A549 (cell line): ENCODE results near the gene SCAANT1. TPM values are rescaled to one million over a fixed set of nuclear protein-coding genes. Genes with fewer than 3 reads are reported as not detected.

Experiments
- ATAC-seq, 2 experiments: fragments of 200-7000 bp in 1 of 2; fragments of >200 bp in 1 of 2; cut with Nextera tagmentation in 1 of 2; cut with Tn5 transposase in 1 of 2; 3 replicates each; pipeline versions ENCODE4 v1.8.0 to v1.9.1; 2018 to 2020; ENCODE audit warnings: mild to moderate bottlenecking in 1 of 2, moderate library complexity in 1 of 2
- CTCF ChIA-PET: fragments of 300-600 bp; sonication (Branson Sonifier 250); formaldehyde crosslinking; extraction: SDS; loops from one replicate; lab custom pipeline; 2021; ENCODE audit warnings: antibody characterized with exemption, inconsistent platforms; lab: Yijun Ruan, JAX
- POLR2A ChIA-PET: fragments of 350-600 bp; formaldehyde crosslinking; extraction: SDS; loops from one replicate; lab custom pipeline; 2021; ENCODE audit warnings: antibody characterized with exemption, inconsistent platforms; lab: Yijun Ruan, JAX
- DNase-seq, 2 experiments: peaks; one replicate each; pipeline versions ENCODE4 v3.0.0 to v3.0.0-alpha.2; 2011 to 2016; ENCODE audit warnings: low read depth in 1 of 2, low spot score in 1 of 2
- FAIRE-seq: peaks from 2 replicates; lab custom pipeline; 2011; peaks lifted over from hg19 to GRCh38; lab: Jason Lieb, UNC
- H3K27ac ChIP-seq, 2 experiments: fragments of >200 bp; sonication (Bioruptor Twin); formaldehyde crosslinking; 3 replicates each; pipeline ENCODE4 v1.5.1; 2016 to 2017
- H3K4me1 ChIP-seq: fragments of >200 bp; sonication (Bioruptor Twin); formaldehyde crosslinking; 3 replicates; pipeline ENCODE4 v1.6.1; 2016
- H3K4me2 ChIP-seq: fragments of >200 bp; sonication (Bioruptor Twin); formaldehyde crosslinking; 3 replicates; pipeline ENCODE4 v1.6.1; 2016
- H3K4me3 ChIP-seq: fragments of >200 bp; sonication (Bioruptor Twin); formaldehyde crosslinking; 3 replicates; pipeline ENCODE4 v1.5.1; 2016
- H3K9me3 ChIP-seq: fragments of >200 bp; sonication (Bioruptor Twin); formaldehyde crosslinking; 3 replicates; pipeline ENCODE4 v1.6.1; 2016
- CEBPB ChIP-seq, 2 experiments: fragments of >200 bp in 1 of 2; sonication (Bioruptor Twin) in 1 of 2; formaldehyde crosslinking in 1 of 2; IDR thresholded peaks; 2 replicates each; pipeline ENCODE4 v1.6.1; 2012 to 2016
- CHD2 ChIP-seq: fragments of 150-350 bp; IDR thresholded peaks from 2 replicates; pipeline ENCODE4 v1.6.1; 2014; ENCODE audit warnings: low read length; ENCODE audit not compliant: partially characterized antibody
- CHD4 ChIP-seq: fragments of 200-600 bp; sonication (generic); IDR thresholded peaks from 2 replicates; pipeline ENCODE4 v1.6.1; 2016; ENCODE audit warnings: antibody characterized with exemption, mild to moderate bottlenecking, borderline replicate concordance
- HDAC2 ChIP-seq: fragments of 200-600 bp; sonication (generic); IDR thresholded peaks from 2 replicates; pipeline ENCODE4 v1.6.1; 2016
- JUN ChIP-seq, 2 experiments: fragments of >200 bp; sonication (Bioruptor Twin); formaldehyde crosslinking; IDR thresholded peaks; 2 replicates in 1 of 2; 3 replicates in 1 of 2; pipeline ENCODE4 v1.6.1; 2016 to 2017
- MAFK ChIP-seq: fragments of 450-650 bp; IDR thresholded peaks from 2 replicates; pipeline ENCODE4 v1.6.1; 2014; ENCODE audit not compliant: partially characterized antibody
- MAZ ChIP-seq: fragments of 150-350 bp; IDR thresholded peaks from 2 replicates; pipeline ENCODE4 v1.6.1; 2014; ENCODE audit warnings: antibody characterized with exemption, low read depth, low read length, borderline replicate concordance
- MYC ChIP-seq: IDR thresholded peaks from 2 replicates; pipeline ENCODE4 v1.6.1; 2012; ENCODE audit warnings: mild to moderate bottlenecking, inconsistent platforms, low read length, improper control_type of control experiment, borderline replicate concordance
- NPAS2 ChIP-seq: fragments of 250-450 bp; sonication (Bioruptor Pico); IDR thresholded peaks from 2 replicates; pipeline ENCODE4 v1.8.0; 2022; ENCODE audit warnings: mild to moderate bottlenecking, moderate library complexity, borderline replicate concordance
- POLR2A ChIP-seq: IDR thresholded peaks from 2 replicates; pipeline ENCODE4 v1.6.1; 2012; ENCODE audit warnings: mild to moderate bottlenecking, low read length
- POLR2AphosphoS2 ChIP-seq: conservative IDR thresholded peaks from 2 replicates; pipeline ENCODE4 v1.6.1; 2012; ENCODE audit warnings: low read length, improper control_type of control experiment, inconsistent platforms
- RAD21 ChIP-seq, 2 experiments: fragments of >200 bp in 1 of 2; sonication (Bioruptor Twin) in 1 of 2; formaldehyde crosslinking in 1 of 2; IDR thresholded peaks in 1 of 2; conservative IDR thresholded peaks in 1 of 2; 2 replicates in 1 of 2; 3 replicates in 1 of 2; pipeline ENCODE4 v1.6.1; 2012 to 2018; ENCODE audit warnings: inconsistent platforms in 1 of 2
- TFCP2L1 ChIP-seq: fragments of 250-450 bp; sonication (Bioruptor Pico); IDR thresholded peaks from 2 replicates; pipeline ENCODE4 v1.5.0; 2021; ENCODE audit warnings: mild to moderate bottlenecking
- TP53 ChIP-seq: fragments of 250-450 bp; sonication (Bioruptor Pico); IDR thresholded peaks from 2 replicates; pipeline ENCODE4 v1.5.0; 2021; ENCODE audit warnings: mild to moderate bottlenecking, moderate library complexity
- WGBS: methylation state at CpG from one replicate; pipeline ENCODE4 v1.1.6; 2017; ENCODE audit errors: missing lambda C conversion rate; 5-methylcytosine and 5-hydroxymethylcytosine counted together
- polyA plus RNA-seq, 4 experiments: library from polyadenylated mRNA; depleted of rRNA in 3 of 4; stranded (reverse); fragments of >200 nt; fragmentation: RNase III in 1 of 4; extraction: RNeasy Plus Mini Kit Qiagen cat#74134 plus additional on column Dnase treatment in 1 of 4; gene quantifications; 2 replicates in 3 of 4; 3 replicates in 1 of 4; pipeline ENCODE4 v1.2.3, GENCODE V29; 2011 to 2017
- TF ChIP-seq, protein P1 (sequence below): IDR thresholded peaks from 2 replicates; pipeline ENCODE4 v1.6.1; 2012
- TF ChIP-seq, protein P2 (sequence below): IDR thresholded peaks from 2 replicates; pipeline ENCODE4 v1.6.1; 2012; ENCODE audit warnings: low read depth, borderline replicate concordance
- TF ChIP-seq, protein P3 (sequence below): IDR thresholded peaks from 2 replicates; pipeline ENCODE4 v1.6.1; 2012
- TF ChIP-seq, protein P4 (sequence below): fragments of >200 bp; sonication (Bioruptor Twin); formaldehyde crosslinking; IDR thresholded peaks from 3 replicates; pipeline ENCODE4 v1.6.1; 2016
- TF ChIP-seq, protein P5 (sequence below): fragments of 250-450 bp; sonication (Bioruptor Pico); IDR thresholded peaks from 2 replicates; pipeline ENCODE4 v1.5.0; 2021; ENCODE audit warnings: mild to moderate bottlenecking, moderate library complexity, borderline replicate concordance
- TF ChIP-seq, protein P6 (sequence below): fragments of 450-650 bp; IDR thresholded peaks from 2 replicates; pipeline ENCODE4 v1.6.1; 2014; ENCODE audit warnings: antibody characterized with exemption

SCAANT1 gene
- polyA plus RNA-seq, 2 of the 4 experiments (the other 2 are of a cell fraction) = not detected

DNA sequence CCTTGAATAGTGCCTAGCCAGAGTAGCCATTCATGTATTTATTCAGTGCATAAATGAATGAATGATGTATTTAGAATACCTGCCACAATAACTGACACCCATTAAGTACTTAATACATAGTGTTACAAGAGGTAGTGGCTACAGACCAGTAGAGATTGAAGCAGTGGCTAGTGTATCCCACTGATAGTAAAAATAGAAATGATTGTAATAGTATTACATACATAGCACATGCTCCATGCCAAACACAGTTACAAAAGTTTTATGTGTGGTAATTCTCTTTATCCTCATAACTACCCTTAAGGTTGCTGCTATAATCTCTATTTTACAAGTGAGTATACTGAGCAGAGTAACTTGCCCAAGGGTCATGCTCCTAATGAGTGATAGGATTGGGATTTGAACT lies 30.3 kb upstream of the SCAANT1 start:
- no peak overlapping the region for H3K4me3 ChIP-seq
- H3K27ac ChIP-seq = no peak overlapping the region
- no peak for DNase-seq
- TF ChIP-seq, protein P1, sequence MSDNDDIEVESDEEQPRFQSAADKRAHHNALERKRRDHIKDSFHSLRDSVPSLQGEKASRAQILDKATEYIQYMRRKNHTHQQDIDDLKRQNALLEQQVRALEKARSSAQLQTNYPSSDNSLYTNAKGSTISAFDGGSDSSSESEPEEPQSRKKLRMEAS = no peak
- TF ChIP-seq NPAS2 (no peak), POLR2A (no peak), CHD2 (no peak), HDAC2 (no peak)
- TF ChIP-seq, protein P2, sequence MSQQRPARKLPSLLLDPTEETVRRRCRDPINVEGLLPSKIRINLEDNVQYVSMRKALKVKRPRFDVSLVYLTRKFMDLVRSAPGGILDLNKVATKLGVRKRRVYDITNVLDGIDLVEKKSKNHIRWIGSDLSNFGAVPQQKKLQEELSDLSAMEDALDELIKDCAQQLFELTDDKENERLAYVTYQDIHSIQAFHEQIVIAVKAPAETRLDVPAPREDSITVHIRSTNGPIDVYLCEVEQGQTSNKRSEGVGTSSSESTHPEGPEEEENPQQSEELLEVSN = no peak
- ATAC-seq = no peak
- POLR2A ChIA-PET = no interaction called here
- no peaks in the 10 kb centered on the region for H3K9me3 ChIP-seq
- FAIRE-seq = no peak
- H3K4me1 ChIP-seq = 0 out of 3 replicates have a peak, but pooled peaks cover 5% of the 10 kb centered on the region
- CTCF ChIA-PET = no interaction called here
- no peak overlapping the region for H3K4me2 ChIP-seq

DNA sequence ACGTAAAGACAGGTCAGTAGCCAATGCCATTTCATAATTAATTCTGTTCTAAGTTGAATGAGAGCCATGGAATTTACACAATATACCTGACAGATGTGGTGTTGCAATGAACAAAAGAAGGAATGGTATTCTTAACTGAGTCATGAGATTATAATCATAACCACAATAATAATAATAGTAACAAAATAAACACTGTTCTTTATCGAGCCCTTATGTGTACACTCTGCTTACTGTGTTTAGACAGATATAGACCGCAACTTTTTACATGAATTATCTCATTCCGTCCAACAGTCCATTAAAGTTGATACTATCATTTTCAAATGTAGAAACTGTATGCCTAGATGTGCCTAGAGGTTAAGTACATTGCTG lies 28.2 kb upstream of the SCAANT1 start:
- Histone ChIP-seq H3K9me3 (no peaks in the 10 kb centered on the region), H3K4me3 (no peak overlapping the region), H3K4me2 (no peak overlapping the region)
- FAIRE-seq = no peak
- TF ChIP-seq TFCP2L1 (CRISPR knock-in tag) (no peak), POLR2A (no peak), JUN (IDR thresholded peaks at IDR 0.05) (no peak), MAZ (no peak)
- TF ChIP-seq, protein P3, sequence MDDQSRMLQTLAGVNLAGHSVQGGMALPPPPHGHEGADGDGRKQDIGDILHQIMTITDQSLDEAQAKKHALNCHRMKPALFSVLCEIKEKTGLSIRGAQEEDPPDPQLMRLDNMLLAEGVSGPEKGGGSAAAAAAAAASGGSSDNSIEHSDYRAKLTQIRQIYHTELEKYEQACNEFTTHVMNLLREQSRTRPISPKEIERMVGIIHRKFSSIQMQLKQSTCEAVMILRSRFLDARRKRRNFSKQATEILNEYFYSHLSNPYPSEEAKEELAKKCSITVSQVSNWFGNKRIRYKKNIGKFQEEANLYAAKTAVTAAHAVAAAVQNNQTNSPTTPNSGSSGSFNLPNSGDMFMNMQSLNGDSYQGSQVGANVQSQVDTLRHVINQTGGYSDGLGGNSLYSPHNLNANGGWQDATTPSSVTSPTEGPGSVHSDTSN = no peak
- TF ChIP-seq, protein P4, sequence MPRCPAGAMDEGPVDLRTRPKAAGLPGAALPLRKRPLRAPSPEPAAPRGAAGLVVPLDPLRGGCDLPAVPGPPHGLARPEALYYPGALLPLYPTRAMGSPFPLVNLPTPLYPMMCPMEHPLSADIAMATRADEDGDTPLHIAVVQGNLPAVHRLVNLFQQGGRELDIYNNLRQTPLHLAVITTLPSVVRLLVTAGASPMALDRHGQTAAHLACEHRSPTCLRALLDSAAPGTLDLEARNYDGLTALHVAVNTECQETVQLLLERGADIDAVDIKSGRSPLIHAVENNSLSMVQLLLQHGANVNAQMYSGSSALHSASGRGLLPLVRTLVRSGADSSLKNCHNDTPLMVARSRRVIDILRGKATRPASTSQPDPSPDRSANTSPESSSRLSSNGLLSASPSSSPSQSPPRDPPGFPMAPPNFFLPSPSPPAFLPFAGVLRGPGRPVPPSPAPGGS = no peak
- TF ChIP-seq, protein P5, sequence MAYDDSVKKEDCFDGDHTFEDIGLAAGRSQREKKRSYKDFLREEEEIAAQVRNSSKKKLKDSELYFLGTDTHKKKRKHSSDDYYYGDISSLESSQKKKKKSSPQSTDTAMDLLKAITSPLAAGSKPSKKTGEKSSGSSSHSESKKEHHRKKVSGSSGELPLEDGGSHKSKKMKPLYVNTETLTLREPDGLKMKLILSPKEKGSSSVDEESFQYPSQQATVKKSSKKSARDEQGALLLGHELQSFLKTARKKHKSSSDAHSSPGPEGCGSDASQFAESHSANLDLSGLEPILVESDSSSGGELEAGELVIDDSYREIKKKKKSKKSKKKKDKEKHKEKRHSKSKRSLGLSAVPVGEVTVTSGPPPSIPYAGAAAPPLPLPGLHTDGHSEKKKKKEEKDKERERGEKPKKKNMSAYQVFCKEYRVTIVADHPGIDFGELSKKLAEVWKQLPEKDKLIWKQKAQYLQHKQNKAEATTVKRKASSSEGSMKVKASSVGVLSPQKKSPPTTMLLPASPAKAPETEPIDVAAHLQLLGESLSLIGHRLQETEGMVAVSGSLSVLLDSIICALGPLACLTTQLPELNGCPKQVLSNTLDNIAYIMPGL = no peak
- TF ChIP-seq, protein P6, sequence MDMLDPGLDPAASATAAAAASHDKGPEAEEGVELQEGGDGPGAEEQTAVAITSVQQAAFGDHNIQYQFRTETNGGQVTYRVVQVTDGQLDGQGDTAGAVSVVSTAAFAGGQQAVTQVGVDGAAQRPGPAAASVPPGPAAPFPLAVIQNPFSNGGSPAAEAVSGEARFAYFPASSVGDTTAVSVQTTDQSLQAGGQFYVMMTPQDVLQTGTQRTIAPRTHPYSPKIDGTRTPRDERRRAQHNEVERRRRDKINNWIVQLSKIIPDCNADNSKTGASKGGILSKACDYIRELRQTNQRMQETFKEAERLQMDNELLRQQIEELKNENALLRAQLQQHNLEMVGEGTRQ = no peak
- TF ChIP-seq, all 56 proteins: peak for 0
- WGBS = 77% methylated on average over 4 of the region's 4 CpGs
- Histone ChIP-seq H3K4me1 (0 out of 3 replicates have a peak, but pooled peaks cover 8% of the 10 kb centered on the region), H3K27ac (no peak overlapping the region)
- POLR2A ChIA-PET = no interaction called here
- CTCF ChIA-PET = interaction anchor here (1.0 kb wide), 1 partner anchor 57 kb away, joined by 3 read pairs; no protein-coding TSS in a partner anchor
- no peak for DNase-seq
- ATAC-seq = no peak

DNA sequence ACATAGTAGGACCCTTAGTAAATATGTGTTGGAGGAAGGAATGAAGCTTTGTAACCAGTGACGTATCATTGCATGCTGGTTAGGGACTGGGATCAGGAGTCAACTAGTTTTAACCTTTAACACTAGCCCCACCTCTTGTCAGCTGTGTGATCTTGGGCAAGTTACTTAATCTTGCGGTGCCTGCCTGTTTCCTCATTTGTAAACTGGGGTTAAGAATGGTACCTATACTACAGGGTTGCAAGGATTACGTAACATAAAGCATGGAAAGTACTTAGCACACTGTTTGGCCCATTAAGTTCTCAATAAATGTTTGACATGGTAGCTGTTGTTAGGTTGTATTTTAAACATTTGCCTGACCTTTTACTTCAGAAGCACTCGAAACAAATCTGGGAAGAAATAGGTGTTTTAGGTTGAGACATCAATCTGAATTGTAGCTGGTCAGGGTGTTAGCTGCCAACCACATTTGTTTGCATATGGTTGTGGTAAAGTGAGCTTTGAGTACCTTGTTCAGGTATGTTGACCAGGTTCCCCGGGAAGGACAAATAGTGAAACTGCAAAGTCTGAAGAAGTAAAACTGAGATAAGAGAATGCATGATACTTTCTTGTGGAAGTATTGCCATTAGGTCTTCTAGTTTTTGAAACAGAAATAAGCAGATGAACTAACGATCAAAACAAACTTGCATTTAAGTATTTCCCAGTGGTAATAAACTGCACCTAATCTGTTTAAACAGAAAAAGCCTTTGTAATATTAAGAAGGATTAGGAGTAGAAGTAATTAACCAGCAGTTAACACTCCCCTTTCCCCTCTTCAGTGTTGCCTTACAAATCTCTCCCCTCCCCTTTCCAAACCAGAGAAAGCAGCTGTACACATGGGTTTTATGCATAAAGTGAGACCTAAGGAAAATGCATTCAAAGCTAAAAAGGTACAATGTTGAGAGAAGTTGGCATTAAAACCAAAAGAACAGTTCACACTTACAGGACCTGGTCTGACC lies 25.8 kb upstream of the SCAANT1 start:
- POLR2A ChIA-PET = no interaction called here
- WGBS = 74% methylated on average over 6 of the region's 6 CpGs
- Histone ChIP-seq H3K4me2 (no peak overlapping the region), H3K4me3 (no peak overlapping the region), H3K4me1 (peaks cover 16% of the 10 kb centered on the region; the same call in 2 of the 3 replicates), H3K27ac (no peak overlapping the region), H3K9me3 (no peaks in the 10 kb centered on the region)
- CTCF ChIA-PET = interaction anchor here (1.3 kb wide), 1 partner anchor 24 kb away, joined by 3 read pairs; no protein-coding TSS in a partner anchor
- DNase-seq = no peak
- TF ChIP-seq MAFK (no peak), MYC (no peak), POLR2AphosphoS2 (no peak), CHD4 (no peak), CEBPB (IDR thresholded peaks at IDR 0.05) (peak; percentile 25 to 32; a peak in 1 of 4 replicates), RAD21 (conservative IDR thresholded peaks at IDR 0.05 in 1 of 2, IDR thresholded peaks at IDR 0.05 in 1 of 2) (no peak), TP53 (CRISPR knock-in tag) (no peak)
- FAIRE-seq = no peak
- no peak for ATAC-seq
